ENCODE measurements around the gene FBXO48. TPM values are rescaled to one million over a fixed set of nuclear protein-coding genes. Genes with fewer than 3 reads are reported as not detected.

Gene FBXO48
- total and polyA plus RNA-seq, 2 of the 4 experiments (the other 2 are of a cell fraction): 0.18 to 0.43 TPM

DNA sequence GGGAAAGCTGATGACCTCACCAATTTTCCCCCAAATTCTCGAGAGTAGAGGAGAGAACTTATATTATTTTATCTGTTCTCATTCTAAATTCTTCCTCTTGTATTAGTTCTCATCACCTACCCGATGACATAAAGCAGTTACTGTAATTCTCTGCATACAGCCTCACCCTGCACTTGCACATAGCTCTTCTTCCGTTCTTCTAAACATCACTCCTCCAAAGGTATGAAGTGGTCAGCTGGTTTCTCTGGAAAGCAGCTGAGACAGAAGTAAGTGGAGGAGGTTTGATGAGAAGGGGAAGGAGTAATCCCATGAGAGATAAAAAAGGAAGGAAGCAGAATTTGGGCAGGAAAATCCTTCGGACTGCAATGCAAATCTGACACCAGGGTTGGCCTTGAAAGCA lies 39.0 kb downstream of the FBXO48 start:
- intact Hi-C loops (cut with micrococcal nuclease): no loop called here
- no peak overlapping the region for H2AK5ac ChIP-seq (ENCODE audit: low read depth, low read length)
- H4K91ac ChIP-seq (ENCODE audit: insufficient read depth, low read depth, low read length): no peak overlapping the region
- in situ Hi-C loops (cut with MboI; ENCODE audit: low sequenced_read_pairs): no loop called here
- H2BK20ac ChIP-seq (ENCODE audit: low read depth, low read length): no peak overlapping the region
- H3K36me3 ChIP-seq (ENCODE audit: control insufficient read depth, insufficient read depth, low read length): no peaks in the 10 kb centered on the region
- H3K4ac ChIP-seq (ENCODE audit: low read depth, low read length): no peak overlapping the region
- no peak for TF ChIP-seq RCOR1 (IDR thresholded peaks at IDR 0.05; ENCODE audit: insufficient replicate concordance, low read length)
- no peak for TF ChIP-seq POLR2A (IDR thresholded peaks at IDR 0.05; ENCODE audit: low read depth, low read length)
- TF ChIP-seq NFE2L2 (IDR thresholded peaks at IDR 0.05; ENCODE audit: low read depth, low read length): no peak
- no peak for TF ChIP-seq CEBPB (IDR thresholded peaks at IDR 0.05; ENCODE audit: low read depth, low read length)
- no peak for TF ChIP-seq BHLHE40 (IDR thresholded peaks at IDR 0.05; ENCODE audit: low read depth, low read length)
- TF ChIP-seq, protein P1, sequence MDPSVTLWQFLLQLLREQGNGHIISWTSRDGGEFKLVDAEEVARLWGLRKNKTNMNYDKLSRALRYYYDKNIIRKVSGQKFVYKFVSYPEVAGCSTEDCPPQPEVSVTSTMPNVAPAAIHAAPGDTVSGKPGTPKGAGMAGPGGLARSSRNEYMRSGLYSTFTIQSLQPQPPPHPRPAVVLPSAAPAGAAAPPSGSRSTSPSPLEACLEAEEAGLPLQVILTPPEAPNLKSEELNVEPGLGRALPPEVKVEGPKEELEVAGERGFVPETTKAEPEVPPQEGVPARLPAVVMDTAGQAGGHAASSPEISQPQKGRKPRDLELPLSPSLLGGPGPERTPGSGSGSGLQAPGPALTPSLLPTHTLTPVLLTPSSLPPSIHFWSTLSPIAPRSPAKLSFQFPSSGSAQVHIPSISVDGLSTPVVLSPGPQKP (IDR thresholded peaks at IDR 0.05; ENCODE audit: borderline replicate concordance, low read depth, low read length): no peak
- TF ChIP-seq MXI1 (IDR thresholded peaks at IDR 0.05; ENCODE audit: borderline replicate concordance, low read depth, low read length): no peak
- no peak for TF ChIP-seq CHD1 (IDR thresholded peaks at IDR 0.05; ENCODE audit: low read depth, low read length)
- no peak for TF ChIP-seq FOS (IDR thresholded peaks at IDR 0.05; ENCODE audit: low read depth, low read length)
- no peak overlapping the region for H2BK5ac ChIP-seq (ENCODE audit: low read depth, low read length, poor library complexity, severe bottlenecking)
- 67% methylated on average over 1 of the region's 4 CpGs; no CpG with 5 or more reads in 1 of the 2 experiments for WGBS, 2 experiments (ENCODE audit: extremely low coverage in 2 of 2, insufficient read length in 1 of 2)
- no peak overlapping the region for H3K14ac ChIP-seq (replicated peaks; ENCODE audit: low read depth, low read length)
- no peak overlapping the region for H3K27ac ChIP-seq (ENCODE audit: insufficient read depth, low read length)
- no peak overlapping the region for H3K9ac ChIP-seq (ENCODE audit: low read depth, low read length)
- BruUV-seq (replicated peaks): no TSS peak
- no peak overlapping the region for H3K56ac ChIP-seq (ENCODE audit: extremely low read depth, insufficient read depth, low read length)
- no peak overlapping the region for H4K5ac ChIP-seq (ENCODE audit: low read depth, low read length)
- ATAC-seq (ENCODE audit: low read depth) (no peak; the same call in 1 of the 2 replicates), DNase-seq (no peak)
- no peak overlapping the region for H4K8ac ChIP-seq (ENCODE audit: low read depth in 2 of 2, low read length in 2 of 2)
- no peak overlapping the region for H3K4me2 ChIP-seq (ENCODE audit: low read depth, low read length)
- no peaks in the 10 kb centered on the region for H3K9me1 ChIP-seq (ENCODE audit: insufficient read depth, low read length)
- H2AK9ac ChIP-seq (replicated peaks; ENCODE audit: low read depth, low read length, poor library complexity): no peak overlapping the region
- CTCF ChIA-PET: interaction anchor here (0.9 kb wide), 1 partner anchor 35 kb away, joined by 3 read pairs; no protein-coding TSS in a partner anchor
- H2BK120ac ChIP-seq (ENCODE audit: low read depth, low read length): no peak overlapping the region
- no peaks in the 10 kb centered on the region for H4K20me1 ChIP-seq (ENCODE audit: insufficient read depth, low read length)
- no peak overlapping the region for H3K23ac ChIP-seq (ENCODE audit: low read depth, low read length)
- POLR2A ChIA-PET (ENCODE audit: unreplicated experiment): no interaction called here
- no peaks in the 10 kb centered on the region for H3K79me1 ChIP-seq (ENCODE audit: low read depth in 1 of 2, low read length in 2 of 2)
- dilution Hi-C loops (cut with HindIII; ENCODE audit: low sequenced_read_pairs, unreplicated experiment): no loop called here
- peaks cover 2% of the 10 kb centered on the region; the same call in 1 of the 2 replicates for H3K4me1 ChIP-seq (ENCODE audit: control insufficient read depth, insufficient read depth, low read length)
- H3K27me3 ChIP-seq (ENCODE audit: control insufficient read depth, insufficient read depth, low read length): peaks cover 24% of the 10 kb centered on the region
- no peak overlapping the region for H2AFZ ChIP-seq (replicated peaks; ENCODE audit: low read length, poor library complexity)
- no peak overlapping the region for H3K18ac ChIP-seq (ENCODE audit: low read depth, low read length)
- H3K9me3 ChIP-seq (ENCODE audit: control insufficient read depth, insufficient read depth, low read length): peaks cover 3% of the 10 kb centered on the region; the same call in 1 of the 2 replicates
- H2BK15ac ChIP-seq (ENCODE audit: low read depth, low read length): no peak overlapping the region
- H3K4me3 ChIP-seq (ENCODE audit: insufficient read depth, low read depth, low read length): no peak overlapping the region

Data from IMR-90 (cell line).